Measurements from ENCODE around the gene CHTF18. TPM values are rescaled to one million over a fixed set of nuclear protein-coding genes. Genes with fewer than 3 reads are reported as not detected.

Gene CHTF18
- total RNA-seq, 1 donor from 2014 or later, result 11.3 TPM

- H3K27me3 ChIP-seq (ENCODE audit: low read depth), result no peaks in the 10 kb centered on the region
- DNase-seq (no peak), ATAC-seq (peak; percentile 1 to 13)
- no peaks in the 10 kb centered on the region for H3K9me3 ChIP-seq
- peak overlapping the region; percentile 27 for H3K4me3 ChIP-seq
- H3K4me1 ChIP-seq, result peaks cover 8% of the 10 kb centered on the region
- intact Hi-C loops (cut with DNase I), result no loop called here
- H3K27ac ChIP-seq, result no peak overlapping the region
- no peaks in the 10 kb centered on the region for H3K36me3 ChIP-seq
- TF ChIP-seq CTCF (IDR thresholded peaks at IDR 0.05), result no peak
These were observed 26.6 kb upstream of the CHTF18 start for GRCh38 chr16:761625-762513.

GRCh38 chr16:762595-763268 is 25.7 kb upstream of the CHTF18 start:
- intact Hi-C loops (cut with DNase I), result no loop called here
- Histone ChIP-seq H3K4me1 (peaks cover 8% of the 10 kb centered on the region), H3K9me3 (no peaks in the 10 kb centered on the region), H3K27ac (no peak overlapping the region), H3K4me3 (no peak overlapping the region), H3K36me3 (no peaks in the 10 kb centered on the region), H3K27me3 (ENCODE audit: low read depth) (no peaks in the 10 kb centered on the region)
- no peak for ATAC-seq
- no peak for DNase-seq
- TF ChIP-seq CTCF (IDR thresholded peaks at IDR 0.05), result no peak

DNA sequence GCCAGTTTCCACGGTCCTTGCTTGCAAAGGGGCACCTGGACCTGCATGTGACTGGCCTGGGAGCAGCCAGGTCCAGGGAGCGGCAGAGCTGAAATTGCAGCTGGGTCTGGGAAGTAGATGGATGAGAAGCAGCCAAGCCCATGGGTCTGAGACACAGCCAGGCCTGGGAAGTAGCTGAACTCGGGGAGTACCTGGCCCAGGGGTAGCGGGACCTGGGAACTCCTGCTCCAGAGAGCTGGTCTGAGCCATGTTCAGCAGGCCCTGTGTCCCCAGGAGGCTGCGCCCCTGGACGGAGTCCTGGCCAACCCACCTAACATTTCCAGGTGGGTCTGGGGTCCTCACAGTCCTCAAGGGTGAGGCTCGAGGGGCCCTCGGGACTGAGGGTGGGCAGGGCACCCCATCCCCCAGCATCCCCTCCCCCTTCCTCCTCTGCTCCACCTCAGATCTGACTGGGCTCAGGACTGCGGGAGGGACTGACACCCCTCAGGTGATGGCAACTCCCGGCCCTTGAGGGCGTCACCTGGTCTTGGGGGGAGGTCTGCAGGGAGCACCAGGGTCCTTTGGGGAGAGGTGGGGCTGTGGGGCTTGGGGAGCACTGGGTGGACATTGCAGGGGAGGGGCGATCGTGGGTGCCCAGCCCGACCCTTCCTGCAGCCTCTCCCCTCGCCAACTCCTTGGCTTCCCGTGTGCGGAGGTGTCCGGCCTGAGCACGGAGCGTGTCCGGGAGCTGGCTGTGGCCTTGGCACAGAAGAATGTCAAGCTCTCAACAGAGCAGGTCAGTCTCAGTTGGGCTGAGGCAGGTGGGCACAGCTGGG is 24.8 kb upstream of the CHTF18 start:
- no peaks in the 10 kb centered on the region for H3K27me3 ChIP-seq (ENCODE audit: low read depth)
- no peaks in the 10 kb centered on the region for H3K9me3 ChIP-seq
- no peak overlapping the region for H3K27ac ChIP-seq
- intact Hi-C loops (cut with DNase I), result no loop called here
- no peak for TF ChIP-seq CTCF (IDR thresholded peaks at IDR 0.05)
- DNase-seq (no peak), ATAC-seq (no peak)
- peaks cover 8% of the 10 kb centered on the region for H3K4me1 ChIP-seq
- H3K4me3 ChIP-seq, result no peak overlapping the region
- no peaks in the 10 kb centered on the region for H3K36me3 ChIP-seq

- Histone ChIP-seq H3K36me3 (no peaks in the 10 kb centered on the region), H3K27ac (no peak overlapping the region), H3K4me1 (peaks cover 8% of the 10 kb centered on the region), H3K9me3 (no peaks in the 10 kb centered on the region), H3K27me3 (ENCODE audit: low read depth) (no peaks in the 10 kb centered on the region), H3K4me3 (no peak overlapping the region)
- ATAC-seq (no peak), DNase-seq (no peak)
- intact Hi-C loops (cut with DNase I), result no loop called here
- no peak for TF ChIP-seq CTCF (IDR thresholded peaks at IDR 0.05)
These were observed 24.2 kb upstream of the CHTF18 start for GRCh38 chr16:764184-764750.

- no peak overlapping the region for H3K27ac ChIP-seq
- no peaks in the 10 kb centered on the region for H3K27me3 ChIP-seq (ENCODE audit: low read depth)
These were observed 23.5 kb upstream of the CHTF18 start for GRCh38 chr16:764848-765487.

More at GRCh38 chr16:764848-765487, 23.5 kb upstream of the CHTF18 start:
- intact Hi-C loops (cut with DNase I), result no loop called here
- Histone ChIP-seq H3K4me3 (no peak overlapping the region), H3K36me3 (no peaks in the 10 kb centered on the region), H3K9me3 (no peaks in the 10 kb centered on the region), H3K4me1 (peaks cover 6% of the 10 kb centered on the region)
- ATAC-seq (no peak), DNase-seq (no peak)
- no peak for TF ChIP-seq CTCF (IDR thresholded peaks at IDR 0.05)

Measured in lower lobe of right lung (tissue), 2 donors.